GM12865 (cell line): Measurements from ENCODE around the gene HERC4.
A peak's percentile ranks its signal among the peaks of the same experiment; 100 is the strongest.

ENCODE experiments used
- DNase-seq: peaks from one replicate; pipeline ENCODE4 v3.0.0; 2010; ENCODE audit warnings: low read depth
- H3K4me3 ChIP-seq: 2 replicates; pipeline ENCODE4 v1.5.1; 2011; ENCODE audit warnings: mild to moderate bottlenecking, low read depth, low read length, control low read depth
- CTCF ChIP-seq: IDR thresholded peaks from 2 replicates; pipeline ENCODE4 v1.5.1; 2011; ENCODE audit warnings: low read length, control low read depth, low read depth, inconsistent platforms; ENCODE audit not compliant: insufficient read depth; ENCODE audit errors: missing control alignments

HERC4 gene

GRCh38 chr10:68075550-68076004 is 494 bp upstream of the HERC4 start:
- peak overlapping the region; percentile 55 for H3K4me3 ChIP-seq
- no peak for TF ChIP-seq CTCF
- DNase-seq = peak; percentile 14

- no peak for TF ChIP-seq CTCF
- H3K4me3 ChIP-seq = peak overlapping the region; percentile 87
- peak; percentile 16 for DNase-seq
Measured at GRCh38 chr10:68074031-68074774, 880 bp downstream of the HERC4 start.

GRCh38 chr10:68073631-68074030 is 1.5 kb downstream of the HERC4 start:
- DNase-seq = no peak
- peak overlapping the region; percentile 87 for H3K4me3 ChIP-seq
- no peak for TF ChIP-seq CTCF

GRCh38 chr10:68067508-68067907 is 7.6 kb downstream of the HERC4 start:
- DNase-seq = no peak
- no peak overlapping the region for H3K4me3 ChIP-seq
- no peak for TF ChIP-seq CTCF

GRCh38 chr10:68067029-68067428 is 8.1 kb downstream of the HERC4 start:
- no peak for DNase-seq
- no peak for TF ChIP-seq CTCF
- H3K4me3 ChIP-seq = no peak overlapping the region

- DNase-seq = no peak
- no peak overlapping the region for H3K4me3 ChIP-seq
- TF ChIP-seq CTCF = no peak
Measured at GRCh38 chr10:68053553-68053952, 21.5 kb downstream of the HERC4 start.

- no peak for TF ChIP-seq CTCF
- H3K4me3 ChIP-seq = no peak overlapping the region
- no peak for DNase-seq
Measured at GRCh38 chr10:68052463-68052862, 22.6 kb downstream of the HERC4 start.
